ENCODE measurements around the gene C7orf25.

- TF ChIP-seq CTCF (conservative IDR thresholded peaks at IDR 0.05), result no peak
- TF ChIP-seq ZFX (IDR thresholded peaks at IDR 0.05), result no peak
These were observed 48.9 kb upstream of the C7orf25 start for GRCh38 chr7:42960762-42961161.
